Lower leg skin (tissue), 3 donors: ENCODE data around the gene LARGE2.

Experiments used
- CTCF ChIP-seq, 3 donors: fragments of 450-650 bp; IDR thresholded peaks; one replicate each; pipeline ENCODE4 v1.5.1; 2016; ENCODE audit warnings: antibody characterized with exemption in 3 of 3, mild to moderate bottlenecking in 3 of 3, moderate library complexity in 2 of 3
- POLR2A ChIP-seq, 2 donors: fragments of 450-650 bp; IDR thresholded peaks; one replicate each; pipeline ENCODE4 v1.6.1; 2016 to 2017; ENCODE audit warnings: antibody characterized with exemption in 2 of 2, mild to moderate bottlenecking in 1 of 2, moderate library complexity in 1 of 2

DNA sequence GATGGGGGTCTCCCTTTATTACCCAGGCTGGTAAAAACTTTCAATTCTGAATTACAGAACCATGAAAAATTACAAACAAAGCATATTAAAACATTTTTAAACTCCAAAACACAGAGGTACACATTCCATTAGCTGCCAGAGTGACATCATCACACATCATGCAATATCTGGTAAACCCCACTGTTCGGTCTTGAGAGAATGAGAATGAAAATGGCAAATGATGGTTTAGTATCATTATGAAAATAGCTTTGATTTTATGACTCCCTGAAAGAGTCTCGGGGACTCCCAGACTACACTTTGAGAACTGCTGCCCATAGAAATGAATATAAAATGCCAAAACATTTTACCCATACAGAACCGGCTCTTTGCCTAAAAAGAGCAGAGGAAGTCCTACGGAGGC lies 18.8 kb downstream of the LARGE2 start:
- no peak for TF ChIP-seq CTCF (IDR thresholded peaks at IDR 0.05)
- TF ChIP-seq POLR2A (IDR thresholded peaks at IDR 0.05) = no peak
